WI38 (cell line): ENCODE data around the gene GLS.

Experiments used
- H3K4me3 ChIP-seq: 2 replicates; pipeline ENCODE4 v1.5.1; 2011; ENCODE audit warnings: low read depth, mild to moderate bottlenecking, control low read depth, low read length
- TF ChIP-seq, protein P1 (sequence below): IDR thresholded peaks from 2 replicates; pipeline ENCODE4 v1.5.1; 2012; ENCODE audit warnings: low read depth, mild to moderate bottlenecking, control low read depth, low read length

GLS gene

DNA sequence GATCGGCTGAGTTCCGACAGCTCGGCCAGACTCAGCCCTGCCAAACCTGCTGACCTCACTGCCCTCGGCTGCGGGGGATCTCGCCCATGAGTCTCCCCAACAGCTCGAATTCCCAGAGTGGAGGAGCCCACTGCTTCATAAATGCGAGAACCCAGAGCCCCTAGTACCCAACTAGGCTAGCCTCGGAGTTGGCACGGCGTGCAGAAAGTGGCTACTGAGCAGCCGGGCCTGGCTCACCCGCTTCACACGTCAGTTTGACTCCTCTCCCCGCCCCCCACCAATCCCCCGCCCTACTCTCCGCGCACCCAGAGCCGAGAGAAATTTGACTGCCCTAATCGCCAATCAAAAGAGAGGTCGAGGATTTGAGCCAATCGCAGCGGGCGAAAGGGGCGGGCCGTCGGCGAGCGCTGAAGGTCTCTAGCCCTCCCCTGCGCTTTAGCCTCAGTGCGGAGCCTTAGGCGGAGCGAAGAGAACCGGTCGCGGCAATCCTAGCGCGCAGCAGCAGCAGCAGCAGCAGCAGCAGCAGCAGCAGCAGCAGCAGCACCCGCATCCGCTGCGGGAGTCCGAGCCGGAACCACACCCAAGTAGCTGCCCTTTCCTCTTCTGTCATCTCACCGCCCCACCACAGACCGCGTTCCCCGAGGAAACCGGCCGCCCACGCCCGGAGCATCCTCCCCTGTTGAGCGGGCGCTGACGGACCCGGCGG, at the start of gene GLS:
Gene GLS (plus strand): TSS at position 444 of the 706 bp plus-strand sequence. CDS start 264 bp downstream, outside the sequence.
- TF ChIP-seq, protein P1, sequence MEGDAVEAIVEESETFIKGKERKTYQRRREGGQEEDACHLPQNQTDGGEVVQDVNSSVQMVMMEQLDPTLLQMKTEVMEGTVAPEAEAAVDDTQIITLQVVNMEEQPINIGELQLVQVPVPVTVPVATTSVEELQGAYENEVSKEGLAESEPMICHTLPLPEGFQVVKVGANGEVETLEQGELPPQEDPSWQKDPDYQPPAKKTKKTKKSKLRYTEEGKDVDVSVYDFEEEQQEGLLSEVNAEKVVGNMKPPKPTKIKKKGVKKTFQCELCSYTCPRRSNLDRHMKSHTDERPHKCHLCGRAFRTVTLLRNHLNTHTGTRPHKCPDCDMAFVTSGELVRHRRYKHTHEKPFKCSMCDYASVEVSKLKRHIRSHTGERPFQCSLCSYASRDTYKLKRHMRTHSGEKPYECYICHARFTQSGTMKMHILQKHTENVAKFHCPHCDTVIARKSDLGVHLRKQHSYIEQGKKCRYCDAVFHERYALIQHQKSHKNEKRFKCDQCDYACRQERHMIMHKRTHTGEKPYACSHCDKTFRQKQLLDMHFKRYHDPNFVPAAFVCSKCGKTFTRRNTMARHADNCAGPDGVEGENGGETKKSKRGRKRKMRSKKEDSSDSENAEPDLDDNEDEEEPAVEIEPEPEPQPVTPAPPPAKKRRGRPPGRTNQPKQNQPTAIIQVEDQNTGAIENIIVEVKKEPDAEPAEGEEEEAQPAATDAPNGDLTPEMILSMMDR, result no peak

DNA sequence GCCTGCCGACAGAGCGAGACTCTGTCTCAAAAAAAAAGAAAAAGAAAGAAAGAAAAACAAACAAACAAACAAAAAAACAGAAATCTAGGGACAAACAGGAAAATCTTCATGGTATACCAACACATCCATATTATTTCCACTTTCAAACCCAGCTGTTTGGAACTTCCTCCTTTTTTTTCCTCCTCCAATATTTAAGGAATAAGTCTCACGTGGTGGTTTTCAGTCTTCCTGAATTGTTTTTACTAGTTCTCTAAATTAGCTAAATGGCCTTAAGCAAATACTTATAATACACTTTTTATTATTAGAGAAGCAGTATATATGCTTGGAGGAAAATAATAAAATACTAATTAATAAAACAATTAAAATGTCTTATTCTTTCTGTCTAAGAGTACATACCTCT, 48.7 kb upstream of the GLS start:
- no peak overlapping the region for H3K4me3 ChIP-seq
- TF ChIP-seq, protein P1, result no peak

More for the DNA sequence above, at the start of gene GLS:
- H3K4me3 ChIP-seq, result peak within 1 kb of the TSS; percentile 87

DNA sequence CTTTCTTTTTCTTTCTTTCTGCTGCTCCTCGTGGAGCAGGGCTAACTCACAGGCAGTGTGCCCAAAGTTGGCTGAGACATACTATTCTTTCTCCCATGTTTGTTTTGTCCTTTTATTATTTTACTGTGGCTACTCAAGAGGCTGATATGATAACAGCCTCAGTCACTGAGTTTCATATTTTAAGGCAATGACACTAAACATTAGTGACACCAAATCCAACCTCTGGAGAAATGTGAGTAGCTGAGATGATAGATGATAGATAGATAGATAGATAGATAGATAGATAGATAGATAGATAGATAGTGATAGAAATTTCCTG, 45.8 kb upstream of the GLS start:
- H3K4me3 ChIP-seq, result no peak overlapping the region
- TF ChIP-seq, protein P1, result no peak

DNA sequence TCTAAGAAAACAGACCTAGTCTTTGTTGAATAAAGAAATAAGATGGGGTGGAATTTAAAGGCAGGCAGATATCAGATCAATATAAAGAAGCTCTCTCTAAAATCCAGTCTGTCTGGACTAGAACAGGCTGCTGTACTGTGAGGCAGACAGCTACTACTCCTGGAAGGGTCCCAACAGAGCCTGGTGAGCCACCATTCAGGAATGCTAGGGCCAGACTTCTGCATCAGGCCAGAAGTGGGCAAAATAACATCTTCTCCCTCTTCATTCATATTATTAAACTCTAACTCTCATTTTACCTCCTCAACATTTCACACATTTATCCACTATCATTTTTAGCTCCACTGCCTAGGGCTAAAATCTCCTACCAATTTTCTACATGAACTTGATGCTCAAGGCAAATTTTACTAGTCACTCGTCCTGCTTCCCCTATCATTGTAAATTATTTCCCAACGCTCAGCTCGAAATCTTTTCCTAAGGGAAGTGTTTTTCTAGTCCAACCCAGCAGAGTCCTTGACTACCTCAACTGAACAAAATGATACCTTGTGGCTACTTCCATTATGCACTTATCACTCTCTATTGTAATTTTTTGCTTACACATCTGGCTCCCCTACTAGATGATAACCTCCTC, 45.2 kb upstream of the GLS start:
- no peak overlapping the region for H3K4me3 ChIP-seq
- TF ChIP-seq, protein P1, result no peak

DNA sequence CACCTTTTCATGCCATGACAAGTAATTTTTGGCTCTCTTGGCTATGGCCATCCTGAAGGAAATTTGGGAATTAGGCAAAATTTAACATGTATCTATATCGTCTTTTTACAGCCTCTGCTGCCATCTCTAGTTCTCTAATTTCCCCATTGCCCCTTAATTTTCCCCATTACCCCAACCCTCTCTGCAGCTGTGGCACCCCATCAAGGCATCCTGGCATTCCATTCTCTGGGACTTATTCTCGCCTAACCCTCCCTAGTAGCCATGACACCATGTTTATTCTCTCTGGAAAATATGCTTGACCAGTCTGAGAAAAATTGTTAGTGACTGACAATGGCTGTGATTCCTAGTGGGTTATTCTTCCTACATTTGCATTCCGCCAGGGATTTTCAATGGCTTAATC, 43.9 kb upstream of the GLS start:
- TF ChIP-seq, protein P1, result no peak
- no peak overlapping the region for H3K4me3 ChIP-seq

DNA sequence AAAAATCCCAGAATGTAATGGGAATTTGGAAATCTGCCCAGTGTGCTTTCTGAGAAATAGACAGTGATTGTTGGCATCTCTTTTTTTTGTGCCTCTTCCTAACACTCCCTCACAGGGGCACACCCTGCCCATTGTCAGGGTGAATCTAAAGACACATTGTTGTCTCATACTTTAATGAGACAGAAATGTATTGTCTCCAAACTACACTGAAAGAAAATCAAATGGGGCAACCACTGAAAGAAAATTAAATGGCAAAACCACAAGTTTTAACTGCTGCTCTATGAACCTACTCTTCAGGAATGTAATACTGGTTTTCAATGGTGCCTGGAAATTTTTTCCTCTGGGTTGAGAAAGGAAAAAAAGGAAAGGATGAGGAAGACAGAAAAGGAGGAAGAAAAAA, 43.2 kb upstream of the GLS start:
- TF ChIP-seq, protein P1, result no peak
- no peak overlapping the region for H3K4me3 ChIP-seq

DNA sequence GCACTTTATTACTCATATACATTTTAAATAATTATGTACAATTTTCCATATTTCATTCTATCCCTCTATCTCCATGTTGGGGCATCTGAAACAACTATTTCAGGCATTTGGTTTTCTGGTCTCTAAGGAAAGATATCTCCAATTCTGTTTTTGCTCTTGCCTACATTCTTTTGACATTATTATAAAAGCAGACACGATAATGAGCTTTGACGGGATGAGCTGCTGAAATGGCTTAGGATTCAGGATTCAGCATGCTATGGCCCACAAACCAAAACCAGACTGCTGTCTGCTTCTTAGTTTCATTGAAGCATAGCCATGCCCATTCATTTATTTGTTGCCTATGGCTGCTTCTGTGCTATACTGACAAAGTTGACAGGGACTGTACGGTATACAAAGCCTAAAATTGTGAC, 42.7 kb upstream of the GLS start:
- H3K4me3 ChIP-seq, result no peak overlapping the region
- TF ChIP-seq, protein P1, result no peak
